Body of pancreas (tissue), 4 donors: ENCODE results near the gene RFPL3. TPM values are rescaled to one million over a fixed set of nuclear protein-coding genes. Genes with fewer than 3 reads are reported as not detected.
"Not testable (repeated sequence)": the region's sequence is repeated elsewhere in the genome, so short reads cannot be mapped to it uniquely, and the experiment has no call there.

Source experiments
- ATAC-seq: fragments of 150-250 bp; one replicate; pipeline ENCODE4 v1.9.1; 2016
- DNase-seq, 4 donors: peaks; one replicate each; pipeline ENCODE4 v3.0.0-alpha.2; 2019
- H3K27ac ChIP-seq, 4 donors: fragments of 200-600 bp; sonication (generic); 1 replicate in 3 of 4; 2 replicates in 1 of 4; pipeline versions ENCODE4 v1.5.1 to v1.6.1; 2016 to 2019; ENCODE audit warnings: mild to moderate bottlenecking in 1 of 4, mixed read lengths in 1 of 4, moderate library complexity in 1 of 4
- H3K27me3 ChIP-seq, 2 donors: fragments of 200-600 bp; sonication (generic); one replicate each; pipeline ENCODE4 v1.6.0; 2016; ENCODE audit warnings: mild to moderate bottlenecking in 1 of 2
- H3K36me3 ChIP-seq, 2 donors: fragments of 200-600 bp; sonication (generic); replicated peaks in 1 of 2; 2 replicates each; pipeline ENCODE4 v1.5.1; 2016; ENCODE audit warnings: low read depth in 2 of 2; ENCODE audit not compliant: insufficient read depth in 1 of 2
- H3K4me1 ChIP-seq: fragments of 200-600 bp; sonication (generic); one replicate; pipeline ENCODE4 v1.6.0; 2016
- H3K4me3 ChIP-seq, 2 donors: fragments of 200-600 bp; sonication (generic); 1 replicate in 1 of 2; 2 replicates in 1 of 2; pipeline ENCODE4 v1.5.1; 2016 to 2019
- H3K9me3 ChIP-seq, 3 donors: fragments of 200-600 bp; sonication (generic); 1 replicate in 2 of 3; 2 replicates in 1 of 3; pipeline ENCODE4 v1.5.1; 2016
- CTCF ChIP-seq, 7 experiments: fragments of 450-650 bp in 4 of 7; fragments of 200-600 bp in 3 of 7; sonication (generic) in 3 of 7; IDR thresholded peaks; one replicate each; pipeline ENCODE4 v1.5.1; 2016 to 2019; ENCODE audit warnings: antibody characterized with exemption in 7 of 7
- POLR2A ChIP-seq, 3 donors: fragments of 450-650 bp; IDR thresholded peaks; one replicate each; pipeline ENCODE4 v1.6.1; 2016; ENCODE audit warnings: antibody characterized with exemption in 3 of 3, mild to moderate bottlenecking in 2 of 3
- WGBS, 2 donors: methylation state at CpG; one replicate each; pipeline ENCODE4 v1.1.5; 2017; 5-methylcytosine and 5-hydroxymethylcytosine counted together
- intact Hi-C: fragments of 100-400 bp; cut with DNase I; formaldehyde crosslinking; loops from one replicate; pipeline ENCODE4 v1.15.1; 2023
- total RNA-seq, 2 donors: library from RNA; depleted of rRNA; stranded (reverse); fragments of >200 nt; gene quantifications; one replicate each; pipeline ENCODE4 v1.1.0, GENCODE V29; 2016

Gene RFPL3
- total RNA-seq, 2 donors from 2014 or later: not detected

- TF ChIP-seq POLR2A (IDR thresholded peaks at IDR 0.05) (no peak), CTCF (IDR thresholded peaks at IDR 0.05) (no peak)
- ATAC-seq: no peak
- Histone ChIP-seq H3K9me3 (no peaks in the 10 kb centered on the region), H3K4me3 (no peak overlapping the region), H3K4me1 (no peaks in the 10 kb centered on the region), H3K27ac (no peak overlapping the region), H3K27me3 (peaks cover 0 to 4% of the 10 kb centered on the region in 2 donors), H3K36me3 (no peaks in the 10 kb centered on the region)
- intact Hi-C loops: no loop called here
- WGBS, 2 donors: 26% methylated on average over 8 to 13 of the region's 13 CpGs
- DNase-seq: peak in 1 of 4 donors; percentile 3
These were observed 21.5 kb upstream of the RFPL3 start for GRCh38 chr22:32336121-32336603.

- H3K36me3 ChIP-seq: no peaks in the 10 kb centered on the region
- WGBS, 2 donors: 37 to 38% methylated on average over 9 to 10 of the region's 10 CpGs
- no peak for DNase-seq
- H3K27me3 ChIP-seq: peaks cover 0 to 6% of the 10 kb centered on the region in 2 donors
- intact Hi-C loops: no loop called here
- no peaks in the 10 kb centered on the region for H3K4me1 ChIP-seq
- TF ChIP-seq CTCF (IDR thresholded peaks at IDR 0.05) (no peak), POLR2A (IDR thresholded peaks at IDR 0.05) (no peak)
- no peak for ATAC-seq
- no peaks in the 10 kb centered on the region for H3K9me3 ChIP-seq
- no peak overlapping the region for H3K4me3 ChIP-seq
- no peak overlapping the region for H3K27ac ChIP-seq
These were observed 20.8 kb upstream of the RFPL3 start for GRCh38 chr22:32336771-32337424.

GRCh38 chr22:32337425-32337824, 20.2 kb upstream of the RFPL3 start:
- H3K27ac ChIP-seq, H3K36me3 ChIP-seq, H3K27me3 ChIP-seq, intact Hi-C loops, ATAC-seq, H3K4me3 ChIP-seq, DNase-seq, H3K4me1 ChIP-seq, H3K9me3 ChIP-seq: not testable (repeated sequence)
- WGBS, 2 donors: 45 to 48% methylated on average over 6 of the region's 6 CpGs

GRCh38 chr22:32338757-32339156, 18.9 kb upstream of the RFPL3 start:
- Histone ChIP-seq H3K9me3 (no peaks in the 10 kb centered on the region), H3K4me3 (no peak overlapping the region), H3K4me1 (no peaks in the 10 kb centered on the region), H3K27me3 (peaks cover 0 to 6% of the 10 kb centered on the region in 2 donors), H3K36me3 (no peaks in the 10 kb centered on the region), H3K27ac (no peak overlapping the region)
- WGBS, 2 donors: 67 to 78% methylated on average over 9 to 10 of the region's 10 CpGs
- intact Hi-C loops: no loop called here
- ATAC-seq: peak; percentile 45
- TF ChIP-seq POLR2A (IDR thresholded peaks at IDR 0.05): no peak
- peak in 1 of 4 donors; percentile 8 for DNase-seq

GRCh38 chr22:32339190-32340012, 18.3 kb upstream of the RFPL3 start:
- no peak overlapping the region for H3K4me3 ChIP-seq
- intact Hi-C loops: loop anchor here (10.0 kb wide), 1 partner anchor 55 kb away; no protein-coding TSS in a partner anchor
- DNase-seq (peak in 1 of 4 donors; percentile 3), ATAC-seq (no peak)
- WGBS, 2 donors: 71 to 76% methylated on average over 23 of the region's 23 CpGs
- no peak for TF ChIP-seq CTCF (IDR thresholded peaks at IDR 0.05)
- no peak overlapping the region for H3K27ac ChIP-seq
- peaks cover 0 to 6% of the 10 kb centered on the region in 2 donors for H3K27me3 ChIP-seq
- no peaks in the 10 kb centered on the region for H3K9me3 ChIP-seq
- H3K4me1 ChIP-seq: no peaks in the 10 kb centered on the region
- no peaks in the 10 kb centered on the region for H3K36me3 ChIP-seq
